CD4-positive, alpha-beta T cell treated with Interleukin-15 for 4 hours (primary cell): ENCODE results near the gene TP53RK.

Experiments
- DNase-seq: peaks from one replicate; pipeline ENCODE4 v3.0.0-alpha.2; 2020; ENCODE audit warnings: low spot score

TP53RK gene

DNA sequence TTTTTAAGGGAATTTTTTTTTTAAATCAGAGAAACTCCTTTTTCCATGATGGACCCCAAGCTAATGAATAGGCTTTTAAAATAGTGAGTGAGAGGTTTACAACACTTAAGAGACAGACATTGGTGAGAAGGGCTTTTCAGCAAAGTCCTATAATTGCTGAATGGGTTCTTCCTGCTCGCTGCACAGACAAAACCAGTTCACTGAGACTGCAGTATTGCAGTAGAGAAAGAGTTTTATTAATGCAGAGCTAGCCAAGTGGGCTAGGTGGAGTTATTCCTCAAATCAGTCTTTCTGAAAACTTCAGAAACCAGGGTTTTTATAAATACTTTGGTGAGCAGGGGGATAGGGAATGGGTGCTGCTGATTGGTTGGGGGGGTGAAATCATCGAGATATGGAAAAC, 17.0 kb upstream of the TP53RK start:
- DNase-seq, result no peak

DNA sequence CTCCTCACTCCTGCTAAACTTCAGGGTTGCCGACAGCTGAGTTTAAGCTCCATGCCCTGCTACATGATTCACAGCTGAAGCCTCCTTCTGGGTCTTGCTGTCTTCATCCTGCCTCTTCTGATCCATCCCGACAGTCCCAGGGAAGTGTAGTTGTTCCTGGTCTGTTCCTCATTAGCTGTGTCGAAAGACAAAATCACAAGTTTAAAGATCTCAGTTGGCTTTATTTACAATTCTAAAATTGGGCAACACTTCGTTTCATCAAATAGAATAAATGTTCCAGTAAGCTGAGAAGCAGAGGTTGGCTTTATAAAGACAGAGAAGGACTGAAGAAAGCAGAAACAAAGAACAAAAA, 16.1 kb upstream of the TP53RK start:
- DNase-seq, result no peak

DNA sequence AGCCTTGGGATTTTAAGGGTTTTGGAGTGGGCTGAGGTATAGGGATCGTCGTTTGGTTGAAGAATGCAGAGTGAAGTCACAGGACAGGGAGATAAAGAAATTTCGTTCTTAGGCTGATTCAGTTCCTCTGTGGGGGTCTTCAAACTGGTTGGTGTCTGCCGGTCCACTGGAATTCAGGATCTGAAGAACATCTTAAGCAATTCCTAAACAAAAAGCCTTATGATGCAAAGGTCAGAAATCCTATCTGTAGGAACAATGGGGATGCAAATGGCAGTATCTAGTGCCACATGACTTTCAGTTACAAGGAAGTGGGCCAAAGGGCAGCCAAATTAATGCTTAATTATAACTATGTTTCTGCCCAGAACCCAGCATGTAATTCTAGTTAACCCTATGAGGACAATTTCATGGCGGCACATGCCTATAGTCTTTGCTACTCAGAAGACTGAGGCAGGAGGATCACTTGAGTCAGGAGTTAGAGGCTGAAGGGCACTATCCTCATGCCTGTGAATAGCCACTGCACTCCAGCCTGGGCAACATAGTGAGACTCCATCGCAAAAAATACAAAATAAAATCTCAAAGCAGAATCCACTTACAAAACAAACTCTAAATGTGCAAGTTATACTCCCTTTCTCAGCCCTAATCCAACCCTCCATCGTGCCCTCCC, 15.6 kb upstream of the TP53RK start:
- DNase-seq, result no peak

DNA sequence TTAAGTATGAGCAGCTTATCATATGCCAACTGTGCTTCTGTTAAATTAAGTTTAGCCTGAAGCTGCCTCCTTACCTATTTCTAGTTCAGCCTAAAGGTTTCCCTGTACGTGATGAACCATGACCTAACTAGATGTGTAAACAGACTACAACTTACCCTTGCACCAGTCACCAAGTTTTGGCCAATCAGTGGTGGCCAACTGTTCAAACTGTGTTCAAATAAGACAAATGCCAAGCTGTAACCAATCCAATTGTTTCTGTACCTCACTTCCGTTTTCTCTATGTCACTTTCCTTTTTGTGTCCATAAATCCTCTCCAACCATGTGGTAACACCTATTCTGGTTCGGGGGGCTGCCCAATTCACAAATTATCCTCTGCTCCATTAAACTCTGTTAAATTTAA, 14.2 kb upstream of the TP53RK start:
- DNase-seq, result no peak

DNA sequence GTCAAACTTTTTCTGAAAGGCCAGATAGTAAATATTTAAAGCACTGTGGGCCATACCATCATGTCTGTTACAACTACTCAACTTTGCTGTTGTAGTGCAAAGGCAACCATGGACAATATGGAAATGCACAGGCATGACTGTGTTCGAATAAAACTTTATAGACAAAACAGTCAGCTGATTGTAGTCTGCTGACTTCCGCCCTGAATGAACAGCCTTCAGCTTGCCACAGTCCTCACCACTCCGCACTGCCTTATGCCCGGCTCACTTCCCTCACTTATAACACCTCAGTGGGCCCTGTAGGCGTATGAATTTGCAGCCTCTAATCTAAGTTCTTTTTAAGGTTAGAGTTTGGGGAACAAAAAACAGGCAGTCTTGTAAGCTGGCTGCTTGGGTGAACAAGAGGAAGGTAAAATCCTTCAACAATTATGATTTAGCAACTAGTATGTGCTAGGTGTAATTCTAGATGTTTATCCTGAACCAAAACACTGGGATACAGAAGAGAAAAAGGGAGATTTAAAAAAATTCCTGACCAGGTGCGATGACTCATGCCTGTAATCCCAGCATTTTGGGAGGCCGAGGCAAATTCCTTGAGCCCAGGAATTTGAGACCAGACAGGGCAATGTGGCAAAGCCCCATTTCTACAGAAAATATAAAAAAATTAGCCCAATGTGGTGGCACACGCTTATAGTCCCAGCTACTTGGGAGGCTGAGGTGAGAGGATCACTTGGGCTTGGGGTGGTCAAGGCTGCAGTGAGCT, 13.4 kb upstream of the TP53RK start:
- DNase-seq, result no peak

DNA sequence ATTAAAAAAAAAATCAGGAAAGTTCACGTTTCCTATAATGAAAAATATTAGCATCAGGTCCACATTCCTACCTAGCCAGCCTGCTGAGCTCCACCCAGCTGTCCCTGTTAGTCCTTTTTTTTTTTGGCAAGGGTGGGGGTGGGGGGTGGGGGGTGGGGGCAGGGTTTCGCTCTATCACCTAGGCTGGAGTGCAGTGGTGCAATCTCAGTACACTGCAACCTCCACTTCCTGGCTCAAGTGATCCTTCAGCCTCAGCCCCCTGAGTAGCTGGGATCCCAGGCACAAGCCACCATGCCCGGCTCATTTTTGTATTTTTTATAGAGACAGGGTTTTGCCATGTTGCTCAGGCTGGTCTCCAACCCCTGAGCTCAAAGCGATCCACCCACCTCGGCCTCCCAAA, 12.7 kb upstream of the TP53RK start:
- DNase-seq, result no peak

DNA sequence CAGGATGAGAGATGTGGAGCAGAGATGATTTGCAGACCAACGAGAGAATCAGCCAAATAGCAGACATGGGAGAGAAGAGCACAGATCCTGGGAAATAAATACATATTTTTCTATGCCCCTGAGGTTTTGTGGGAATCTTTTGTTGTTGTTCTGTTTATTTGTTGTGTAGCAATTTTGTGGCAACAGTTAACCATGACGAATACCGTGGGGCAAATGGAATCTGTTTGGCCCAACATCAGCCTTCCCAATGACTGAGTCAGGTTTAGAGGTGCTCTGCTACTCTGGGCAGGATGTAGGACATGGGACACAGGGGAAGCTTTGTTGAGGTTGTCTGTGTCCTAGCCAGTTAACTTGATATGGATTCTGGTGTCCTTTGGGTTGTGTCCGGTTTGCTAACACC, 12.3 kb upstream of the TP53RK start:
- no peak for DNase-seq

DNA sequence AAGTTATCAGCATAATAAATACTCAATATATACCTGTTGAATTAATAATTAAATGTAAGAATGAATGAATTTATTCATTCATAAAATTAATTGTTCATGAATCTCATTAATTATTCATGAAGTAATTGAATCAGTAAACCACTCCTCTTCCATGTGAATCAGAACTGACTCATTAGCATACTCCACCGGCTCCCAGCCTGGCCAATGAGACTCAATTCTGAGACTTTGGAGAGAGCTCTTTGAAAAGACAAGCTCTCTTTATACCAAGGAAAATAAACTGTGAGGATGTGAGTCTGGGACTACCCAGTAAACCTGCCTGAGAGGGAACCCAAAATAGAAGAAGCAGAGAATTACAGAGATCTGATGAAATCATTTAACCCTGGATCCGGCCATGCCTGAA, 11.8 kb upstream of the TP53RK start:
- no peak for DNase-seq

DNA sequence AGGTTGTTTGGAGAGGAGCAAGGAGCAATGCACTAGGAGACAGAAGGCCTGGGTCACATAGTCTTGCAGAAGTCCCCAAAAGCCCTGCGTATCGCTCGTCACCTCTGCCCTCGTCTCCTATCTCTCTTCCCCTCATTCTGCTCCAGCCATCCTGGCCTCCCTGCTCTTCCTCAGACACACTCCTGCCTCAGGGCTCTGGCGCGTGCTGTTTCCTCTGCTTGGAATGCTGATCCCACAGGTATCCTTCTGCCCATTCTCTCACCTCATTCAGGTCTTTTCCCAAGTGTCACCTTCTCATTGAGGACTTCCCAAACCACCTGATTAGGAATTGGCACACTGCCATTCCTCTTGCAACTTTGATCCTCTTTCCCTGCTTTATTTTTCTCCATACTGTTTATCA, 11.2 kb upstream of the TP53RK start:
- DNase-seq, result no peak

DNA sequence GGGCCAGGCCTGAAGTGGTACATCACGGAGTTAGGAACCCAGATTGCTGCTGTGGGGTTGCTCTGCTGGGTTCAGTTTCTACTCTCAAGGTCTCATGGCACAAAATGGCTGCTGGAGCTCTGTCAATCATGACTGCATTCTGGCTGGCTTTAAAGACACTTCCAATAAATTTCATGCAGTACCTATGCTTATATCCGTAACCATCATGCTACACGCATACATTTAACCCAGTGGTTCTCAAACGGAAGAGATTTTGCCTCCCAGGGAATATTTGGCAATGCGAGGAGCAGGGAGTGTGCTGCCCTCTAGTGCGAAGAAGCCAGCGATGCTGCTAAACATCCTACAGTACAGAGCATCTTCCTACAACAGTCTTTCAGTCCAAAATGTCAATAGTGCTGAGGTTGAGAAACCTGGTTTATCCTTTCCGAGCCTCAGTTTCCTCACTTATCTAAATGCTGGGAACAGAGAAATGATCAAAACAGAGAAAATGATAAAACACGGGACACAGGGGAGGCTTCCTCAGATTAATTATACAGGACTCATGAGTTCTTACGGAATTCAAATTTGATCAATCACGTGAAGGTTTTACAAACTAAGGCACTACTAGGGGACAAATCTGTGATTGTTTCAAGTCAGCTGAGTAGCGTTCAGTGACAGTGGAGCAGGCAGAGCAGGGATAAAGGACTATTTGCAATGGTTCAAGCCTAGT, 10.6 kb upstream of the TP53RK start:
- DNase-seq, result no peak

DNA sequence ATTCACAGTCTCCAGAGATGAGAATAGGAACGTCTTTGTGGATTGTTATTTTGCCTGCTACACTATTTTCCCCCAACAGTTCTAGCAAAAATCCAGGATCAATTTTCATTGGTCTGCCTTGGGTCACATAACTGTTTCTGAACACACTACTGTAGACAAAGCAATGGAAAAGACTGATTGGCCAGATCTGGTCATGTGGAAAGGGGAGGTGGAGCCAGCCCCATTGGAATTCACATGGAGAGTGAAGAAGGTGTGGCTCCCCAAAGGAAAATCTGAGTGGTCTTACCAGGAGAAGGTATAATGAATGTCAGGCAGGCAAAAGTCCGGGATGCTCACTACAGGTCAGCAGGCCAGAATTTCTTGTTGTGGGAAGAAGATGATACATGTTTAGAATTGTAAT, 9.5 kb upstream of the TP53RK start:
- DNase-seq, result no peak

DNA sequence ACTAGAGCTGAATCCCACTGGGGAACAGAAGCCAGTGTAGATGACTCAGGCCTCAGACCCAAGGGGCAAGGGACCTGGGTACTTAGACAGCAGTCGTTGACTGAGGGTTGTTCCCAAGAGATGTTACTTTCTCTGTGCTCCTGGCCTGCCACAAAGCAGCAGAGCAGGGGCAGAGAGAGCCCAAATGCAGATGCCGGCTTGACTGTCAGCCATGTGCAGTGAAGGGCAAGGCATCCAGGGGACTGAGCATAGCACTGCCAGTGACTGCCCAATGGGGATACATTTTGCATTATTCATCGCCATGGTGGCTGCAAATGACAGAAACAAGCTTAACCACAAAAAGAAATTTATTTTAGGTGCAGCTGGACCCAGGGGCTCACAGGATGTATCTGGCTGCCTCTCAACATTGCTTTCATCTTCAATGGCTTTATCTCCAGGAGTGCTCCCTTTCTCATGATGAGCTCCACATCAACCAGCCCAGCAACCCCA, 7.6 kb upstream of the TP53RK start:
- no peak for DNase-seq

DNA sequence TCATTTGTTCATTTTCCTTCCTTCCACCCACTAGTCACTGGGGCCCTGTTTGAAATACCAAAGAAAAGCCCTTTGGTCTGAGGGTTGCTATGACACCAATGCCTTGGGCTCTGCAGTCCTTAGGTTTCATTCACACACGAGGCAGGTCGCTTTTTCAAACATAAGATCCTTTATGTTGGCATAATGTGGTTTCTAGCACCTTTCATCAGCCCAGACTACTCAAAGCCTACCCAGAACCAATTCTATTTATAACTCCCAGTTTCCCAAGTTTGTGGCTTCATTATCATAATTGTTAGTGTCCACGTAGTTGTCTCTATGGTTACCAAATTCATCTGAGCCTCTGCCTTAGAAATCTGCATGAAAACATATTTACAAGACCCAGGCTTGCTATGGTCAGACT, 6.6 kb upstream of the TP53RK start:
- no peak for DNase-seq

DNA sequence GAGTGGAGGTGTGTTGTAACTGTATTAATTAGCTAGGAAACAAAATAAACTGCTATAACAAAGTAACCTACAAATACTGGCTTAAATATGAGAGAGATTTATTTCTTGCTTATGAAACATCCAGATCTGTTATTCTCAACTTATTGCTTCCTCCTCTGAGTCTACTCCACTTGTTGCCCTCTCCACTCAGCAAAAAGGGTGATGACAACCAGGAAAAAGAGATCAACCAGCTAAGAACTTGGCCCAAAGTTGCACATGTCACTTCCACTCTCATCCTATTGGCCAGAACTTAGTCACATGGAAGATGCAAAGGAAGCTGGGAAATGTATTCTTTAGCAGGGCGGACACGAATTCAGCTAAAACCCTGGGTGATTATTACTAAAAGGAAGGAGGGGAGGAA, 5.2 kb upstream of the TP53RK start:
- peak; percentile 21 for DNase-seq

DNA sequence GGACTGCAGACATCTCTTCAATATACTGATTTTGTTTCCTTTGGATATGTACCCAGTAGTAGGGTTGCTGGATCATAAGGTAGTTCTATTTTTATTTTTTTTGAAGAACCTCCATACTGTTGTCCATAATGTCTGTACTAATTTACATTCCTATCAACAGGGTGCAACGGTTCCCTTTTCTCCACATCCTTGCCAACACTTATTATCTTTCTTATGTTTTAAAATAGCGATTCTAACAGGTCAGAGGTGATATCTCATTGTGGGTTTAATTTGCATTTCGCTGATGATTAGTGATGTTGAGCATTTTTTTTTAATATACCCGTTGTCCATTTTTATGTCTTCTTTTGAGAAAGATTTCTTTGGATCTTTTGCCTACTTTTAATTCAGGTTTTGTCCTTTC, 2.0 kb upstream of the TP53RK start:
- no peak for DNase-seq

DNA sequence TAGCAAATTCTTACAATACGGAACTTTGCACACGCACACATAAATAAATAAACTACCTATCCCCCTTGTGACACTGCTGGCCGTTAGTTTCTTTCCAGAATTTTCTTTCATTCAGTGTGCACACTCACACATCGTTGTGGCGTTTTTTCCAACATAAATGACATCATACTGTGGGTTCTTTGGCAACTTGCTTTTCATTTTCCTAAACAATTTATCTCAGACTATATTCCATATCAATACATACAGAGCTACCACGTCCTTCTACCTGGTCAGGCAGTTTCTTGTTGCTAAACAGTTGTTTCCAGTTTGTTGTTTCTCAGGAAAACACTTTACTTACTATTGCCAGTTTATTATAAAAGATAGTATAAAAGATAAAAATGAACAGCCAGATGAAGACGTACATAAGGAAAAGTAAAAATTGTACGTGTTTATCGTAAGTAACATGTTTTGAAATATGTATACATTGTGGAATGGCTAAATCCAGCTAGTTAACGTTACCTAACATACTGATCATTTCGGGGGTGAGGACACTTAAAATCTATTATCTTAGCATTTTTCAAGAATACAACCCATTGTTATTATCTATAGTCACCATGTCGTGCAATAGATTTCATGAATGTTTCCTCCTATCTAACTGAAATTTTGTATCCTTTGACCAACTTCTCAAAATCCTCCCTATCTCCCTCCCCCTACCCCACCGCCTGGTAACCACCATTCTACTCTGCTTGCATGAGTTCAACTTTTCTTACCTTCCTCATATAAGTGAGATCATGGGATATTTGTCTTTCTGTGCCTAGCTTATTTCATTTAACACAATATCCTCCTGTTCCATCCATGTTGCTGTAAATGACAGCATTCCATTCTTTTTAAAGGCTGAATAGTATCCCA, 1.2 kb upstream of the TP53RK start:
- no peak for DNase-seq

DNA sequence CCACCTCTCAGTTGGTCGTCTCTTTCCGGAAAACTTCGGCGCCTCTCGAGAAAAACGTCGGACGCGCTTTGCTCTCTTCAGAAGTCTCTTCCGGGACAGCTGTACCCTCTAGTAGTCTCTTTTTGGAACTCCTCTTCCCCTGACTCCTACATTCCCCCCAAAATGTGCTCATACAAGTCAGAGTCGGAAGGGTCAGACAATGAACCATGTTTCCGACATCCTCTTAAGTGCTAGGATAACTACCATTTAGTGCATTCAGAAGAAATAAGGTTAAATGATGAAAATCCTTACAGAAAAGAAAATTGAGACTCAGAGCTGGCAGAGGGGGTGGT, 476 bp upstream of the TP53RK start:
- no peak for DNase-seq

DNA sequence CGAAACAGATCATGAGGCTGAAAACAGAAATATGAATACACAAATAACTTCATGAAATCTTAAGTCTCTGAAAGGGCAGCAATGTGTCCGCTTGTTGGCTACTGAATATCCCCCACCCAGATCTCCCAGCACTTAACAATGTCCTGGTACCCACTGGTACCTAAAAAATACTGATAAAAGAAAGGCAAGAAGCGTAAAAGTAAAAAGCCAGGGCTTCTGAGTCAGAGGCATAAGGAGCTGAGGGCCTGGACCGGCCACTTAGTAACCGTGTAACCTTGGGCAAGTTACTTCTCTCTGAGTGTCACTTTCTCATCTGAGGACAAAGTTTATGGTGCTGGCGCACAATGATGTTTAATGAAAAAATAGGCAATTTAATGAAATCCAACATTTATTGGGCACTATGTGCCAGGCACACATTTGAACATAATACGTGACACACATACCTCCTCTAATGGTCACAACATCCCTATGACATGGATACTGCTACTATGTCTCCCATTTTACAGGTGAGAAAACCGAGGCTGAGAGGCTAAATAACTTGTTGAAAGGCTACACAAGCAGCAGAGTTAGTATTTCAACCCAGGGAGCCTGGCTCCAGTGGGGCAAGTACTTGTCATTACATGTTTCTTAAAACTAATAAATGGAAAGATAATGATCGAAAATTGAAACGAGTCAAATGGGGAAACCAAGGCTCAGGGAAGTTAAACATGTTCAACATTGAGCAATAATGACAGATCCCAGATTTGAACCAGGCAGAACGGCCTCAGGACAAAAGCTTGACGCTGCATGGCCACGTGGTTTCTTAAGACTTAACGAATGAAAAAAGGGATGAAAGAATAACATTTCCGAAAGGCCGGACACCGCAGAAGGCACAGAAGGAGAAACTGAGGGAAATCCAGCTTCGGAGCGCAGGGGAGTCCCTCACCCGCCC, 828 bp downstream of the TP53RK start:
- no peak for DNase-seq

DNA sequence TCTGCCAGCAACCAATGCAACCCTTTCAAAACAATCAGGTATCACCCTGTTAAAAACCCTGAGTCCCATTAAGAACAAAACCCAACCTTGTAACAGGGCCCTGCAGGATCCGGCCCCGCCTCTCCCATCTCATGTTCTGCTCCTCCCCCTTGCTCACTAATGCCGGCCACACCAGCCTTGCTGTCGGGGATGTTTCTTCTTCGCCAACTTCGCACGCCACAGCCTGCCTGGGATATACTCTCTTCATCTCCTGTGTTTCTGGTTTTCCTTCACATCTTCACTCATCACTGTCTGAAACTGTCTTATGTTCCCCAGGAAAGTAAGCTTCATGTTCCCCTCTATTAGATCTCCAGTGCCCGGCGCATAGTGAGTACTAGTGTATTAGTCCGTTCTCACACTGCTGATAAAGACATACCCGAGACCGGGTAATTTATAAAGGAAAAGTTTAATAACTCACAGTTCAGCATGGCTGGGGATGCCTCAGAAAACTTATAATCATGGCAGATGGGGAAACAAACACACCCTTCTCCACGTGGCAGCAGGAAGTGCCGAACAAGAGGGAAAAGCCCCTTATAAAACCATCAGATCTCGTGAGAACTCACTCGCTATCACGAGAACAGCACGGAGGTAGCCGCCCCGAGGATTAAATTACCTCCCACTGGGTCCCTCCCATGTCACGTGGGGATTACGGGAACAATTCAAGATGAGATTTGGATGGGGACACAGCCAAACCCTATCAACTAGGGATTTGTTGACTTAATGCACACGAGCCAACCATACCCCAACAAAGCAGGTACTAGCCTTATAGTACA, 5.1 kb downstream of the TP53RK start:
- DNase-seq, result no peak

DNA sequence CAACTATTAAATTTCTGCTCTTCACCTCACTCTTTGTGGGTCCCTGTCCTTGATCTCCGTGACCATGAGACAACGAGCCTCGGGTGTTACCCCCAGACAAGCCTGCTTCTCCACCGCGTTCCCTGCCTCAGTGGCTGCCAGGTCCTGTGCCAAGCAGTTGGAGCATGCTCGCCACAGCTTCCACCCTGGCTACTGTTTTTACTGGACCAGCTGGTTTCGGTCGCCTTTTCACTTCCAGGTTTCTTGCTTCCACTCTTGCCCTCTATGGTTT, 5.6 kb downstream of the TP53RK start:
- no peak for DNase-seq
